Measurements from ENCODE around the gene PKM. TPM values are rescaled to one million over a fixed set of nuclear protein-coding genes. Genes with fewer than 3 reads are reported as not detected.
"Not testable (repeated sequence)": the region's sequence is repeated elsewhere in the genome, so short reads cannot be mapped to it uniquely, and the experiment has no call there.

Gene PKM
- total RNA-seq, 2 experiments from 2014 or later, result 1,098 to 1,149 TPM

DNA sequence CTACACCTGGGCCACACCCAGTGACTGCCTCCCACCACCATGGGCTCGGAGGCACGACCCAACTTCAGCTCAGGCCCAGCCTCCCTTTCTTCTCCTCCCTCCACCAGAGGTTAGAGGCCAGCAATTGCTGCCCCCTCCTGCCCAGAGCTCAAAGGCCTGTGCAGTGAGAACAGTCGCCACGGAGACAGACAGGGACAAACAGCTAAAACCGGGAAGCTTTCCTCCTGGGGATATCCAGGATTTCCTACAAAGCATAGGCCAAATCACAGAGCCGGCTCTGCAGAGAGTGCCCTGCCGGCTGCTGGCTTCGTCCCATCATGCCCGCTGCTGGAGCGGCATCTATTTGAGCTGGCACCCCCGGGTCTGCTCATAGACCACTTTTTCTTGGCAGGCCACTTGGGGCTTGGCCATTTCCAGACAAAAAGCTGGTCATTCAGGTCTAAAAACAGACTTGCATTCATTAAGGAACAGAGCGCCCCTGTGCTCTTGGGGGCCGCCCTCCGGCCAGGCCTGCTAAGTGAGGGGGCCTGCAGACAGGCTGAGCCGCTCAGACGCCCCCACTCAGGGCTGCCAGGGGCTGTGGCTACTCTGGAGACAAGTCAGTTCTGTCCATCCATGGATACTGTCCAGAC is 50.9 kb downstream of the PKM start:
- ChIA-PET CTCF (interaction anchor here (0.6 kb wide), 1 partner anchor 341 kb away, joined by 4 read pairs; no protein-coding TSS in a partner anchor), POLR2A (no interaction called here)
- no peaks in the 10 kb centered on the region for H3K9me3 Mint-ChIP-seq
- no peak overlapping the region for H3K27ac Mint-ChIP-seq
- no peak overlapping the region for H3K4me3 Mint-ChIP-seq
- H3K4me1 Mint-ChIP-seq, result peaks cover 2% of the 10 kb centered on the region
- DNase-seq, result no peak
- no peaks in the 10 kb centered on the region for H3K36me3 Mint-ChIP-seq (ENCODE audit: low read depth)
- peaks cover 32% of the 10 kb centered on the region for H3K27me3 Mint-ChIP-seq

GRCh38 chr15:72178976-72179585 is 51.9 kb downstream of the PKM start:
- ChIA-PET POLR2A (no interaction called here), CTCF (no interaction called here)
- DNase-seq, result no peak
- Mint-ChIP-seq H3K27ac (no peak overlapping the region), H3K27me3 (peaks cover 27% of the 10 kb centered on the region), H3K9me3 (no peaks in the 10 kb centered on the region), H3K4me3 (no peak overlapping the region), H3K4me1 (peaks cover 4% of the 10 kb centered on the region), H3K36me3 (ENCODE audit: low read depth) (no peaks in the 10 kb centered on the region)

GRCh38 chr15:72176743-72177142 is 54.2 kb downstream of the PKM start:
- POLR2A ChIA-PET, result interaction anchor here (0.6 kb wide), 1 partner anchor 28 kb away, joined by 3 read pairs; no protein-coding TSS in a partner anchor
- Mint-ChIP-seq H3K27me3 (peaks cover 9% of the 10 kb centered on the region), H3K4me3 (no peak overlapping the region), H3K36me3 (ENCODE audit: low read depth) (no peaks in the 10 kb centered on the region), H3K9me3 (no peaks in the 10 kb centered on the region), H3K27ac (no peak overlapping the region), H3K4me1 (peaks cover 4% of the 10 kb centered on the region)
- CTCF ChIA-PET, result interaction anchor here (0.6 kb wide), 1 partner anchor 28 kb away, joined by 3 read pairs; no protein-coding TSS in a partner anchor
- no peak for DNase-seq

- Mint-ChIP-seq H3K4me1 (peaks cover 4% of the 10 kb centered on the region), H3K36me3 (ENCODE audit: low read depth) (no peaks in the 10 kb centered on the region), H3K9me3 (no peaks in the 10 kb centered on the region), H3K27me3 (peaks cover 4% of the 10 kb centered on the region), H3K27ac (no peak overlapping the region), H3K4me3 (no peak overlapping the region)
- no peak for DNase-seq
- CTCF ChIA-PET, result no interaction called here
- POLR2A ChIA-PET, result no interaction called here
These were observed 54.8 kb downstream of the PKM start for GRCh38 chr15:72176159-72176558.

- Mint-ChIP-seq H3K27ac (no peak overlapping the region), H3K4me1 (peaks cover 4% of the 10 kb centered on the region), H3K9me3 (no peaks in the 10 kb centered on the region), H3K36me3 (ENCODE audit: low read depth) (no peaks in the 10 kb centered on the region), H3K4me3 (no peak overlapping the region), H3K27me3 (no peaks in the 10 kb centered on the region)
- ChIA-PET CTCF (no interaction called here), POLR2A (no interaction called here)
- no peak for DNase-seq
These were observed 55.6 kb downstream of the PKM start for GRCh38 chr15:72175186-72176044.

DNA sequence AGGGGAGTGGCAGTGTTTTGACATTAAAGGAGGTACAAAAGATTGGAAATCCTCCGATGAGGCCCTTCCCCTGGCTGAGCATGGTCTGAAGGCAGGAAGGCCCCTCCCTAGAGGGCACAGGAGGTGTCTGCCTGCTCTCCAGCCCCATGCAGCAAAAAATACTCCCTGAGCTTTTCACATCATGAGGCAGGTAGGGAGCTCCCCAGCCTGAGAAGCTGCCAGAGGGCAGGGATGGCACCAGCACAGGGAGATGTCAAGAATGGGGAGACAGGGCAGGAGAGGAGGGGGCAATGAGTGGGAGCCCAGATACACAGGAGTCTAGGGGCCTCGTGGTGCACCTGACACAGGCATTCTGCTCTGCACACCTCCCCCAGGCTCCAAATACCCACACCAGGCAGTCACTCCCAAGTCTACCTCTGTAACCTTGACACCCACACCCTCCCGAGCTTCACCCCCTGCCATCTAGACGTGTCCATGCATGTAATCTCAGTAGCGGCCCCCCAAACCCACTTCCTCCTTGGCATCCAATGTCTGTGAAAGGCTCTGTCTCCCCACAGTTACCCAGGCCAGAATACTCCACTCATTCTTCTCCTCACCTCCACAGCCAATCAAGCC is 56.3 kb downstream of the PKM start:
- POLR2A ChIA-PET, result no interaction called here
- DNase-seq, result no peak
- Mint-ChIP-seq H3K9me3 (no peaks in the 10 kb centered on the region), H3K4me1 (peaks cover 4% of the 10 kb centered on the region), H3K36me3 (ENCODE audit: low read depth) (no peaks in the 10 kb centered on the region), H3K27ac (no peak overlapping the region), H3K27me3 (no peaks in the 10 kb centered on the region), H3K4me3 (no peak overlapping the region)
- CTCF ChIA-PET, result interaction anchor here (0.9 kb wide), 1 partner anchor 53 kb away, joined by 3 read pairs; no protein-coding TSS in a partner anchor

GRCh38 chr15:72173864-72174550 is 57.0 kb downstream of the PKM start:
- DNase-seq, result no peak
- CTCF ChIA-PET, result interaction anchor here (0.9 to 1.8 kb wide), 3 partner anchors 11 to 53 kb away, joined by 3 to 4 read pairs (median 3); no protein-coding TSS in a partner anchor
- Mint-ChIP-seq H3K4me3 (no peak overlapping the region), H3K9me3 (no peaks in the 10 kb centered on the region), H3K27me3 (no peaks in the 10 kb centered on the region), H3K4me1 (peaks cover 9% of the 10 kb centered on the region), H3K27ac (no peak overlapping the region), H3K36me3 (ENCODE audit: low read depth) (no peaks in the 10 kb centered on the region)
- POLR2A ChIA-PET, result no interaction called here

DNA sequence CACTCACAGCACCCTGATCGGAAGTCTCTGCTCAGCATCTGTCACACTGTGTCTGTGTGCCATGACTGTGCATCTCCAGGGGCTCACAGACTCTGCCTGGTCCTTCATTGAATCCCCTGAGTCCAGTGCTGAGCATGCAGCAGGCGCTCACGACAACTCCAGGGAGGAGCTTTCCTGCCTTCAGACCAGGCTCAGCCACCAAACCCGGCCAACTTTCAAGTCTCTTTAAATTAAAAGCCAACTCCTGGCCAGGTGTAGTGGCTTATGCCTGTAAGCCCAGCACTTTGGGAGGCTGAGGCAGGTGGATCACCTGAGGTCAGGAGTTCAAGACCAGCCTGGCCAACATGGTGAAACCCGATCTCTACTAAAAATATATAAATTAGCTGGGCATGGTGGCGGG is 57.6 kb downstream of the PKM start:
- Mint-ChIP-seq H3K9me3 (no peaks in the 10 kb centered on the region), H3K36me3 (ENCODE audit: low read depth) (no peaks in the 10 kb centered on the region)
- CTCF ChIA-PET, result interaction anchor here (1.2 to 1.8 kb wide), 2 partner anchors 11 to 53 kb away, joined by 3 to 4 read pairs; no protein-coding TSS in a partner anchor

DNA sequence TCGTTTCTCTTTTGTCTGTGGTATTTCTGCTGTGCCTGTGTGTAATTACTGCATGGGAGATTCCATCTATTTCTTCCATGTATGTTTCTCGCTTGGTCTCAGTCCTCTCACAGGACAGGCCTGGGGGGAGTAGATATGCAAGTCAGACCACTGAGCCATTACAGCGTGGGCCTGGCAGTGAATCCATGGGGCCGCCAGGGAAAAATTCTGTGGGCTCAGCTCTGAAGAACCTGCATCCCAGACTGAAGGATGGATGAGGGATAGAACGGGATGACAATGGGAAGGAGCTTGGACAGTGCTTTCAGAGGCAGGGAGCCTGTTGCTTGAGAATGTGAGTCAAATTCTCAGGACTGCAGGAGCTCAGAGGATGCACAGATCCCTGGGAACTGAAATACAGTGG is 58.2 kb downstream of the PKM start:
- H3K4me3 Mint-ChIP-seq, result no peak overlapping the region
- no peaks in the 10 kb centered on the region for H3K9me3 Mint-ChIP-seq
- H3K4me1 Mint-ChIP-seq, result peaks cover 21% of the 10 kb centered on the region
- POLR2A ChIA-PET, result no interaction called here
- H3K36me3 Mint-ChIP-seq (ENCODE audit: low read depth), result no peaks in the 10 kb centered on the region
- H3K27me3 Mint-ChIP-seq, result no peaks in the 10 kb centered on the region
- CTCF ChIA-PET, result interaction anchor here (1.2 to 1.8 kb wide), 2 partner anchors 10 to 54 kb away, joined by 3 to 4 read pairs; no protein-coding TSS in a partner anchor
- H3K27ac Mint-ChIP-seq, result no peak overlapping the region
- no peak for DNase-seq

More for the DNA sequence above, 57.6 kb downstream of the PKM start:
- Mint-ChIP-seq H3K27me3 (no peaks in the 10 kb centered on the region), H3K27ac (no peak overlapping the region), H3K4me3 (no peak overlapping the region), H3K4me1 (peaks cover 15% of the 10 kb centered on the region)
- POLR2A ChIA-PET, result no interaction called here
- no peak for DNase-seq

DNA sequence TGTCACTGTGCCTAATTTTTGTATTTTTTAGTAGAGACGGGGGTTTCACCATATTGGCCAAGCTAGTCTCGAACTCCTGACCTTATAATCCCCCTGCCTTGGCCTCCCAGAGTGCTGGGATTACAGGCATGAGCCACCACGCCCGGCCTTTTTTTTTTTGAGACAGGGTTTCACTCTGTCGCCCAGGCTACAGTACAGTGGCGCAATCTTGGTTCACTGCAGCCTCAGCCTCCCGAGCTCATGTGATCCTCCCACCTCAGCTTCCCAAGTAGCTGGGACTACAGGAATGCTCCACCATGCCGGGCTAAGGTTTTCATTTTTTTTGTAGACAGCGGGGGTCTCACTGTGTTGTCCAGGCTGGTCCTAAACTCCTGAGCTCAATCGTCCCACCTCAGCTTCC is 59.0 kb downstream of the PKM start:
- H3K4me3 Mint-ChIP-seq; H3K27ac Mint-ChIP-seq; H3K36me3 Mint-ChIP-seq (ENCODE audit: low read depth); H3K27me3 Mint-ChIP-seq; H3K9me3 Mint-ChIP-seq; DNase-seq; POLR2A ChIA-PET: not testable (repeated sequence)
- CTCF ChIA-PET, result interaction anchor here (1.8 kb wide), 1 partner anchor 9 kb away, joined by 4 read pairs; no protein-coding TSS in a partner anchor
- H3K4me1 Mint-ChIP-seq, result peaks cover 22% of the 10 kb centered on the region

- Mint-ChIP-seq H3K36me3 (ENCODE audit: low read depth) (no peaks in the 10 kb centered on the region), H3K4me3 (no peak overlapping the region), H3K27me3 (no peaks in the 10 kb centered on the region), H3K4me1 (peaks cover 22% of the 10 kb centered on the region), H3K27ac (no peak overlapping the region), H3K9me3 (no peaks in the 10 kb centered on the region)
- POLR2A ChIA-PET, result no interaction called here
- DNase-seq, result no peak
- CTCF ChIA-PET, result no interaction called here
These were observed 60.3 kb downstream of the PKM start for GRCh38 chr15:72170691-72171090.

DNA sequence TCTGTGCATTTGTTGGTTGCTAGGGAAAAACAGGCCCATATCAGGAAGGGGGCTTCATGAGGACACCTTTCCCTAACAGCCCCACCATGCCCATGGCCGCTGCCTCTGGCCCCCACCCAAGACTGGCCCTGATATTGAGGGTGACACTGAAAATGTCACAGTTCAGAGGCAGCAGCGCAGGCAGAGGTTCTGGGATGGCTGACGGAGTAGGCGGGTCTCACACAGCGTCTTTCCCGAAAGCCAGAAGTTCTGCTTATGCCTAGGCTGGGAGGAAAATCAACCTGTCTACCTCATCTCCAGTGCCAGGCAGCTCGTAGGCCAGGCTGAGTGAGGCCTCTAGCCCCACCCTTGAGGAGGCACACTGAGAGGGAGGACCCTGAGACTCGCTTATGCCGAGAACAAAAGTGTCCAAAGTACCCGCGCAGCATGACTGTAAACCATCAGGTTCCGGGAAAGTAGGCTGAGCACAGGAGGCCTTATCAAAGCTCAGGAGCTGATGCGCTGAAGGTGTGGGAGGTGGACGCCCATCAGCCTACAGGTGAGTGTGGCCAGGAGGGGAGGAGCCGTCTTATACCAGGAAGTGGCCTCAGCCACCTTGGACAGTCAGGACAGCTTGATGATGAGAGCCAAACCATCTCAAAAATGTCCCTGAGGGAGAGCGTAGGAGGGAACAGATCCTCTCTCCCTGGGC is 60.9 kb downstream of the PKM start:
- no peaks in the 10 kb centered on the region for H3K36me3 Mint-ChIP-seq (ENCODE audit: low read depth)
- peaks cover 20% of the 10 kb centered on the region for H3K4me1 Mint-ChIP-seq
- DNase-seq, result no peak
- H3K27me3 Mint-ChIP-seq, result no peaks in the 10 kb centered on the region
- no peaks in the 10 kb centered on the region for H3K9me3 Mint-ChIP-seq
- no peak overlapping the region for H3K4me3 Mint-ChIP-seq
- ChIA-PET CTCF (no interaction called here), POLR2A (no interaction called here)
- H3K27ac Mint-ChIP-seq, result no peak overlapping the region
